ENCODE measurements around the gene NLRP10.

- no peak for TF ChIP-seq POLR2AphosphoS5 (IDR thresholded peaks at IDR 0.05; ENCODE audit: low read depth, low read length)
- no peak for TF ChIP-seq SIN3A (IDR thresholded peaks at IDR 0.05; ENCODE audit: borderline replicate concordance, insufficient read depth, low read length)
- TF ChIP-seq TAF1 (IDR thresholded peaks at IDR 0.05; ENCODE audit: borderline replicate concordance, insufficient read depth, low read length) = no peak
Observed at GRCh38 chr11:7918141-7918540, 47.1 kb downstream of the NLRP10 start.
